Stimulated activated naive CD8-positive, alpha-beta T cell treated with anti-CD3 and anti-CD28 coated beads, Interleukin-15, amount 100 ng/mL, for 72 hours (primary cell): ENCODE measurements around the gene VIL1.

Experiments
- ATAC-seq: fragments of 150-1000 bp; cut with Tn5 transposase; 2 replicates; pipeline ENCODE4 v1.10.0; 2021; ENCODE audit warnings: mild to moderate bottlenecking, moderate library complexity
- DNase-seq, 2 donors: peaks; one replicate each; pipeline ENCODE4 v3.0.0; 2021 to 2022
- H3K27ac Mint-ChIP-seq, 2 donors: one replicate each; pipeline ENCODE4 v1.8.0; 2022; ENCODE audit warnings: mild to moderate bottlenecking in 2 of 2, mixed read lengths in 2 of 2, moderate library complexity in 2 of 2
- H3K27me3 Mint-ChIP-seq: one replicate; pipeline ENCODE4 v1.8.0; 2022; ENCODE audit warnings: mixed read lengths
- H3K4me1 Mint-ChIP-seq: one replicate; pipeline ENCODE4 v1.8.0; 2022; ENCODE audit warnings: mild to moderate bottlenecking, mixed read lengths
- H3K4me3 Mint-ChIP-seq, 2 donors: one replicate each; pipeline ENCODE4 v1.8.0; 2022; ENCODE audit warnings: mild to moderate bottlenecking in 2 of 2, mixed read lengths in 2 of 2, moderate library complexity in 1 of 2
- H3K9me3 Mint-ChIP-seq, 2 donors: one replicate each; pipeline ENCODE4 v1.8.0; 2022; ENCODE audit warnings: mixed read lengths in 2 of 2

VIL1 gene

DNA sequence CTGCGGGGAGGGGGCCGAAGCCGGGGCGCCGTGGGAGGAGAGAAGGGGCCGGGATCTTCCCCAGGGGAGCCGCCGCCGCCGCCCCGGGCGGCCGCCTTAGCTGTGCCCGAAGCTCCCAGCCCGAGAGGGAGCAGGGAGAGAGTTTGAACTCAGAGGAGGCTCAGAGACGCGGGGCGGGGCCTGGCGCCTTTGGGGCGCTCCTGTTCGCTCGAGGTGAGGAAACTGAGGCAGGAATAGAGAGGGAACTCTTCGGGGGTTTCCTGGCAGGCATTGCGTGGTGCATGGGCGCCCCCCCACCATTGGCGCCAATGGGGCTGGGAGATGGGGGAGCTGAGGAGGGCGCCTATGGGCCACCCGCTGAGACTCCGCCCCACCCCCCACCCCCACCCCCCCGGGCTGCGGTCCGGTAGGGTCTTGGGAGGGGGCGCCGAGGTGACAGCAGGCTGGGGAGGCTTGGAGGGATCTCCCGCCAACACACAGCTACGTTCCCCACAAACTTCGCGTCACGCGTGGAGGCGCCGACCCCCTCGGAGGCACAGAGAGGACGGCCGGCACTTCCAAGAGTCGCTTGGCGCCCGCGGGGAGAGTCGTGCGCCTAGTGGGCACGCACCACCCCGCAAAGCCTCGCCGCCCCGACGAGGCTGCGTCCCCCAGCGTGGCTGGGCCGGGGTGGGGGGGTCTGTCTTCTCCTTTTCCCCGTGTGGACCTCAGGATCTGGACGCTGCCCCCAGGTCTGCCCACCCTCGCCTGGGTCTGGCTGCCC, 18.6 kb upstream of the VIL1 start:
- Mint-ChIP-seq H3K9me3 (no peaks in the 10 kb centered on the region), H3K27ac (peak overlapping the region; percentile 94 to 98), H3K27me3 (no peaks in the 10 kb centered on the region), H3K4me1 (peaks cover 73% of the 10 kb centered on the region), H3K4me3 (peak overlapping the region; percentile 95 to 99)
- ATAC-seq: no peak
- DNase-seq: no peak

DNA sequence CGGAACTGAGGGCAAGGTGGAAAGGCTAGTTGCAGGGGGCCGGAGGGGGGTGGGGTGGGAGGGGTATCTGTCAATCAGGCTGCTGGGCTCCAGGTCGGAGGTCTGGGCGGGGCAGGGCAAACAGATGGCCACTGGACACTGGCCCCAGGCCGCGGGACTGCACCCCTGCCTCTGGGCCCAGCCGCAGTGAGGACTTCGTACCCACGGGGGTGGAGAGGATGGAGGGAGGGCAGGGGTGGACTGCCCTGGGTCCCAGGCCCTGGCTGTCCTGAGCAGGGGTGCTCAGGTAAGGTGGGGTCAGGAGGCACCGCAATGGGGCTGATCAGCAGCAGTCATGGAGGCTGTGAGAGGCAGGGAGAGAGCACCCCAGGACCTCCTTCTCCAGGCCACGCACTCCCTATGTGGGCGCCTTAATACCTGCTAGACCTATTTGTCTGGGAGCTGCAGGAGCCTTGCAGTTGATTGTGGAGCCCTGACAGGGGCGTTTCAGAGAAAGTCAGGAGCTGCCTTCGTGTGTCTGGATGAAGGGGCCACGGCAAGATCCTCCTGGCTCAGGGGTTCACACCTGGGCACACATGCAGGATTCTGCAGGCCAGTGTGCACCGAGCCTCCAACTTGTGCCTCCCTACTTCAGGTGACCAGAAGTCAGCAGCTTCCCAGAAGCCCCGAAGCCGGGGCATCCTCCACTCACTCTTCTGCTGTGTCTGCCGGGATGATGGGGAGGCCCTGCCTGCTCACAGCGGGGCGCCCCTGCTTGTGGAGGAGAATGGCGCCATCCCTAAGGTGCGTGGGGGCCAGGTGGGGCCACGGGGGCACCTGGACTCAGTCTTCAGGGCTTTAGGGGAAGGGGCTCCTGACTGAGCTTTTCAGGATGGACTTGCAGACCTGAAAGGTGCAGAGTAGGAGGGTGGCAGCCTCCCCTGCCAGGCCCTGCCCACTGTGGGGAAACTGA, 17.7 kb upstream of the VIL1 start:
- no peak for DNase-seq
- H3K27ac Mint-ChIP-seq: peak overlapping the region in 1 of 2 donors; percentile 71
- H3K4me1 Mint-ChIP-seq: peaks cover 73% of the 10 kb centered on the region
- no peaks in the 10 kb centered on the region for H3K9me3 Mint-ChIP-seq
- H3K4me3 Mint-ChIP-seq: peak overlapping the region; percentile 95 to 99
- no peak for ATAC-seq
- H3K27me3 Mint-ChIP-seq: no peaks in the 10 kb centered on the region

DNA sequence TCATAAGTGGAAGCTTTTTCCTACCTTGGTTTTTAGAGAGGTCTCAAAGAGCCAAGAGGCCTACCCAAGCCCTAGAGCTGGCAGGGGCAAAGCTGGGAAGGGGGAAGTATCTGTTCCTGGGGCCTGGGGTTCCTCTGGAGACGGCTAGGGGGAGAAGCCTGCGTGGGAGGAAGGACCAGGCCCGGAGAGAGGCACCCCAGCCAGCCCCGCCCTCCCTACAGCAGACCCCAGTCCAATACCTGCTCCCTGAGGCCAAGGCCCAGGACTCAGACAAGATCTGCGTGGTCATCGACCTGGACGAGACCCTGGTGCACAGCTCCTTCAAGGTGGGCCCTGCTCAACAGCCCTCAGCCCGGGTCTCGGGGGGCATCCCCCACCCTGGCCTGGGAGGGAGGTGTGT, 17.0 kb upstream of the VIL1 start:
- ATAC-seq: no peak
- DNase-seq: no peak
- H3K4me3 Mint-ChIP-seq: peak overlapping the region in 1 of 2 donors; percentile 99
- H3K27me3 Mint-ChIP-seq: no peaks in the 10 kb centered on the region
- no peaks in the 10 kb centered on the region for H3K9me3 Mint-ChIP-seq
- no peak overlapping the region for H3K27ac Mint-ChIP-seq
- H3K4me1 Mint-ChIP-seq: peaks cover 71% of the 10 kb centered on the region

- Mint-ChIP-seq H3K4me3 (peak overlapping the region in 1 of 2 donors; percentile 15), H3K4me1 (peaks cover 71% of the 10 kb centered on the region), H3K27ac (no peak overlapping the region)
These were observed 16.4 kb upstream of the VIL1 start for GRCh38 chr2:218402491-218402901.

DNA sequence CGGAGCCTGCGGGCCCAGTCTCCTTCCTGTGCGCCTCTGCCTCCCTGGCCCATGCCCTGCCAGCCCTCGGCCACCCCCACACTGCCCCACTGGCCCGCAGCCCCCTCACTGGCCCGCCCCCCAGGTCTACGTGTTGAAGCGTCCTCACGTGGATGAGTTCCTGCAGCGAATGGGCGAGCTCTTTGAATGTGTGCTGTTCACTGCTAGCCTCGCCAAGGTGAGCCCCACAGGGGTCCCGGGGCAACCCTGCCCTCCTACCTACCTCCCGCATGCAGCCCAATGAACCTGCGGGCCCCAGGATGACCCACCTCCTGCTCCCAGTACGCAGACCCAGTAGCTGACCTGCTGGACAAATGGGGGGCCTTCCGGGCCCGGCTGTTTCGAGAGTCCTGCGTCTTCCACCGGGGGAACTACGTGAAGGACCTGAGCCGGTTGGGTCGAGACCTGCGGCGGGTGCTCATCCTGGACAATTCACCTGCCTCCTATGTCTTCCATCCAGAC, 16.0 kb upstream of the VIL1 start:
- H3K4me1 Mint-ChIP-seq: peaks cover 71% of the 10 kb centered on the region
- ATAC-seq: no peak
- no peak overlapping the region for H3K27ac Mint-ChIP-seq
- no peaks in the 10 kb centered on the region for H3K9me3 Mint-ChIP-seq
- no peak for DNase-seq
- H3K27me3 Mint-ChIP-seq: peaks cover 9% of the 10 kb centered on the region
- peak overlapping the region in 1 of 2 donors; percentile 31 for H3K4me3 Mint-ChIP-seq

More at GRCh38 chr2:218402491-218402901, 16.4 kb upstream of the VIL1 start:
- Mint-ChIP-seq H3K27me3 (peaks cover 4% of the 10 kb centered on the region), H3K9me3 (no peaks in the 10 kb centered on the region)
- DNase-seq: no peak
- ATAC-seq: no peak

DNA sequence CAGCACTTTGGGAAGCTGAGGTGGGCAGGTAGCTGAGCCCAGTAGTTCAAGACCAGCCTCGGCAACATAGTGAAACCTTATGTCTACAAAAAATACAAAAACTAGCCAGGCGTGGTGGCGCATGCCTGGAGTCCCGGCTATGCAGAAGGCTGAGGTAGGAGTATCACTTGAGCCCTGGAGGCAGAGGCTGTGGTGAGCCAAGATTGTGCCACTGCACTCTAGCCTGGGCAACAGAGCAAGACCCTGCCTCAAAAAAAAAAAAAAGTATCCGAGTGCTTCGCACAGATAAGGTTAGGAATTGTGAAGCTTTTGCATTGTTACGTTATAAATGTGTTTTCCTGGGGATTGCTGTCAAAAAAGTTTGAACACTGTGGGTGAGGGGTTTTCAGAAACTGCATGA, 15.1 kb upstream of the VIL1 start:
- Mint-ChIP-seq H3K4me1 (peaks cover 76% of the 10 kb centered on the region), H3K9me3 (no peaks in the 10 kb centered on the region)

DNA sequence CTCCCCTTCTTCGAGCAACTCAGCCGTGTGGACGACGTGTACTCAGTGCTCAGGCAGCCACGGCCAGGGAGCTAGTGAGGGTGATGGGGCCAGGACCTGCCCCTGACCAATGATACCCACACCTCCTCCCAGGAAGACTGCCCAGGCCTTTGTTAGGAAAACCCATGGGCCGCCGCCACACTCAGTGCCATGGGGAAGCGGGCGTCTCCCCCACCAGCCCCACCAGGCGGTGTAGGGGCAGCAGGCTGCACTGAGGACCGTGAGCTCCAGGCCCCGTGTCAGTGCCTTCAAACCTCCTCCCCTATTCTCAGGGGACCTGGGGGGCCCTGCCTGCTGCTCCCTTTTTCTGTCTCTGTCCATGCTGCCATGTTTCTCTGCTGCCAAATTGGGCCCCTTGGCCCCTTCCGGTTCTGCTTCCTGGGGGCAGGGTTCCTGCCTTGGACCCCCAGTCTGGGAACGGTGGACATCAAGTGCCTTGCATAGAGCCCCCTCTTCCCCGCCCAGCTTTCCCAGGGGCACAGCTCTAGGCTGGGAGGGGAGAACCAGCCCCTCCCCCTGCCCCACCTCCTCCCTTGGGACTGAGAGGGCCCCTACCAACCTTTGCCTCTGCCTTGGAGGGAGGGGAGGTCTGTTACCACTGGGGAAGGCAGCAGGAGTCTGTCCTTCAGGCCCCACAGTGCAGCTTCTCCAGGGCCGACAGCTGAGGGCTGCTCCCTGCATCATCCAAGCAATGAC, 14.4 kb upstream of the VIL1 start:
- DNase-seq: no peak
- H3K27me3 Mint-ChIP-seq: peaks cover 17% of the 10 kb centered on the region
- peak overlapping the region in 1 of 2 donors; percentile 46 for H3K4me3 Mint-ChIP-seq
- ATAC-seq: no peak
- H3K27ac Mint-ChIP-seq: peak overlapping the region in 1 of 2 donors; percentile 22
- no peaks in the 10 kb centered on the region for H3K9me3 Mint-ChIP-seq
- H3K4me1 Mint-ChIP-seq: peaks cover 76% of the 10 kb centered on the region

More for the DNA sequence above, 15.1 kb upstream of the VIL1 start:
- ATAC-seq: no peak
- H3K4me3 Mint-ChIP-seq: no peak overlapping the region
- no peak overlapping the region for H3K27ac Mint-ChIP-seq
- DNase-seq: no peak
- H3K27me3 Mint-ChIP-seq: peaks cover 17% of the 10 kb centered on the region

DNA sequence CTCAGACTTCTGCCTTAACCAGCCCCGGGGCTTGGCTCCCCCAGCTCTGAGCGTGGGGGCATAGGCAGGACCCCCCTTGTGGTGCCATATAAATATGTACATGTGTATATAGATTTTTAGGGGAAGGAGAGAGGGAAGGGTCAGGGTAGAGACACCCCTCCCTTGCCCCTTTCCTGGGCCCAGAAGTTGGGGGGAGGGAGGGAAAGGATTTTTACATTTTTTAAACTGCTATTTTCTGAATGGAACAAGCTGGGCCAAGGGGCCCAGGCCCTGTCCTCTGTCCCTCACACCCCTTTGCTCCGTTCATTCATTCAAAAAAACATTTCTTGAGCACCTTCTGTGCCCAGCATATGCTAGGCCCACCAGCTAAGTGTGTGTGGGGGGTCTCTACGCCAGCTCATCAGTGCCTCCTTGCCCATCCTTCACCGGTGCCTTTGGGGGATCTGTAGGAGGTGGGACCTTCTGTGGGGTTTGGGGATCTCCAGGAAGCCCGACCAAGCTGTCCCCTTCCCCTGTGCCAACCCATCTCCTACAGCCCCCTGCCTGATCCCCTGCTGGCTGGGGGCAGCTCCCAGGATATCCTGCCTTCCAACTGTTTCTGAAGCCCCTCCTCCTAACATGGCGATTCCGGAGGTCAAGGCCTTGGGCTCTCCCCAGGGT, 13.7 kb upstream of the VIL1 start:
- ATAC-seq: no peak
- peaks cover 76% of the 10 kb centered on the region for H3K4me1 Mint-ChIP-seq

GRCh38 chr2:218405746-218406208, 13.1 kb upstream of the VIL1 start:
- ATAC-seq (peak; percentile 52), DNase-seq (no peak)
- Mint-ChIP-seq H3K27ac (peak overlapping the region in 1 of 2 donors; percentile 88), H3K4me3 (peak overlapping the region; percentile 78 to 81), H3K27me3 (peaks cover 17% of the 10 kb centered on the region), H3K4me1 (peaks cover 76% of the 10 kb centered on the region), H3K9me3 (no peaks in the 10 kb centered on the region)

More for the DNA sequence above, 13.7 kb upstream of the VIL1 start:
- H3K27ac Mint-ChIP-seq: peak overlapping the region in 1 of 2 donors; percentile 22
- no peaks in the 10 kb centered on the region for H3K9me3 Mint-ChIP-seq
- peak overlapping the region; percentile 78 to 81 for H3K4me3 Mint-ChIP-seq
- H3K27me3 Mint-ChIP-seq: peaks cover 17% of the 10 kb centered on the region
- no peak for DNase-seq

DNA sequence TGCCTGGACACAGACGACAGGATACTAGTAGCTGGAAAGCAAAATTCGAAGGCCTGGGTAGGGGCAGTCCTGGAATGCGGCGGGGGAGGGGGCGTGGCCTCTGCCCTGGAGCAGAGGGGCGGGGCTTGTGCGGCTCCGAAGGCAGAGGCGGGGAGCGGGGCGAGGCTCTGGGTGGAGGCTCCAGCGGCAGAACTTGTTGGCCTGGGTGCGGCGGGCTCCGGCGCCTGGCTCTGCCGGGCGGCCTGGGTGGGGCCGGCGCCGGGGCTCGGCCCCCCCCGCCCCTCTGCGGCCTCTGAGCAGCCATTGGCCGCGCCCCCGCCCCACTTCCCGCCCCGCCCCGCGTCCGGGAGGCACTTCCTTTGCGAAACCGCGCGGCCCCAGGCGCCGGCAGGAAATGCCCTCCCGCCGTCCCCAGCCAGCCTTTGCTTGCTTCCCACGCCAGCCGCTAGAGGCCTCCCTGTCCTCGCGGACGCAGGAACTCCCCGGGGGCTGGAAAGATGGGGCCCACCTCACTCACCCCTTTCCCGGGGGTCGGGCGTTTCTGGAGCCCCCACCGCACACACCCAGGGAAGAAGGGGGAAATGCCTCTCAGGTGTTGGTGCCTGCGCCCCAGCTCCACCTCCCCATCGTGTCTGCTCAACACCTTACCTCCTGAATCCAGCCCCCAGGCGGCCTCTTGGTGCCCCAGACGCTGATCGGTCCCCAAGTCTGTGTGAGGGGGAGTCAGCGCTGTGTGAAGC, 12.5 kb upstream of the VIL1 start:
- Mint-ChIP-seq H3K27ac (peak overlapping the region; percentile 88 to 92), H3K4me3 (peak overlapping the region; percentile 83 to 85), H3K4me1 (peaks cover 70% of the 10 kb centered on the region), H3K9me3 (no peaks in the 10 kb centered on the region), H3K27me3 (peaks cover 17% of the 10 kb centered on the region)
- peak; percentile 90 to 92 for DNase-seq
- peak; percentile 84 for ATAC-seq

GRCh38 chr2:218406949-218407618, 11.8 kb upstream of the VIL1 start:
- Mint-ChIP-seq H3K27me3 (peaks cover 17% of the 10 kb centered on the region), H3K27ac (peak overlapping the region; percentile 69 to 92), H3K4me3 (peak overlapping the region; percentile 83 to 85), H3K4me1 (peaks cover 63% of the 10 kb centered on the region), H3K9me3 (no peaks in the 10 kb centered on the region)
- ATAC-seq (peak; percentile 69), DNase-seq (peak; percentile 61 to 78)

DNA sequence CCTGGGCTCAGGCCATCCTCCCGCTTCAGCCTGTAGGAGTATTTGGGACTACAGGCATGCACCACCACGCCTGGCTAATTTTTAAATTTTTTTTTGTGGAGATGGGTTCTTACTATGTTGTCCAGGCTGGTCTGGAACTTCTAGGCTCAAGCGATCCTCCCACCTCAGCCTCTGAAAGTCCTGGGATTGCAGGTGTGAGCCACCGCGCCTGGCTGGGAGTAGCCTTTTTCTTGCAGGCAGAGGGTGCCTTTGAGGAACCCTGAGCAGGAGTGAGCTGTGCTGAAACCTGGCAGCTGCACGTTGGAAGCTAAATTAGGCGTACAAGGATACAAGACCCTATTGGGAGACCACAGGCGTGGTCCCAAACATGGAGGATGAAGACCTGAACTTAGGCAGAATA, 11.2 kb upstream of the VIL1 start:
- peak overlapping the region in 1 of 2 donors; percentile 36 for H3K27ac Mint-ChIP-seq
- ATAC-seq (no peak), DNase-seq (no peak)
- H3K27me3 Mint-ChIP-seq: peaks cover 17% of the 10 kb centered on the region
- peaks cover 61% of the 10 kb centered on the region for H3K4me1 Mint-ChIP-seq
- H3K4me3 Mint-ChIP-seq: no peak overlapping the region
- H3K9me3 Mint-ChIP-seq: no peaks in the 10 kb centered on the region

DNA sequence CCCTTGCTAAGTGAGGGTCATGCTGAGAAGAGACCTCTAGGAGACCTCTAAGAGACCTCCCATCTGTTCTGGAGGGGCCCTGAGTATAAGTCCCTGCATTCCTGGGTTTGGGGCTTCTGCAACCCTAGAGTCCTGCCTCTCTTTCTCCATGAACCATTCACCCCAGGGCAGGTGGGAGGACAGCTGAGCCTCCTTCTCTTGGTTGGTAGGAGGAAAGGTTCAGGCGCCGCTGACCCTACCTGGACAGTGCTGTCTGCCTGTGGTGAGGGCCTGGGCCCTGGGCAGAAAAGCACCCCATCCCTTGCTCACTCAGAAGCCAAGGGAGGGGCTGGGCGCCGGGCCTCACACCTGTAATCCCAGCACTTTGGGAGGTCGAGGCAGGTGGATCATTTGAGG, 604 bp upstream of the VIL1 start:
- DNase-seq (no peak), ATAC-seq (peak; percentile 18)
- Mint-ChIP-seq H3K4me1 (no peaks in the 10 kb centered on the region), H3K27ac (peak overlapping the region in 1 of 2 donors; percentile 74), H3K9me3 (no peaks in the 10 kb centered on the region), H3K4me3 (no peak overlapping the region), H3K27me3 (no peaks in the 10 kb centered on the region)
